Naive thymus-derived CD4-positive, alpha-beta T cell (primary cell): ENCODE results near the gene VPS37D. TPM values are rescaled to one million over a fixed set of nuclear protein-coding genes. Genes with fewer than 3 reads are reported as not detected.
"Not testable (repeated sequence)": the region's sequence is repeated elsewhere in the genome, so short reads cannot be mapped to it uniquely, and the experiment has no call there.

Experiments used
- ATAC-seq: fragments of 150-1000 bp; cut with Tn5 transposase; 2 replicates; pipeline ENCODE4 v1.10.0; 2021; ENCODE audit warnings: mild to moderate bottlenecking, moderate library complexity
- CTCF ChIA-PET: fragments of 350-600 bp; sonication (Branson Sonifier 250); formaldehyde crosslinking; loops from one replicate; lab custom pipeline; 2021; ENCODE audit warnings: antibody characterized with exemption; lab: Charles Lee
- POLR2A ChIA-PET: fragments of 350-600 bp; sonication (Branson Sonifier 250); formaldehyde crosslinking; loops from one replicate; lab custom pipeline; 2021; ENCODE audit warnings: antibody characterized with exemption, inconsistent platforms; lab: Charles Lee
- DNase-seq, 9 donors: peaks; one replicate each; pipeline versions ENCODE4 v3.0.0 to v3.0.0-alpha.2; 2020 to 2022; ENCODE audit warnings: mixed read lengths in 1 of 9
- H3K27ac ChIP-seq: one replicate; pipeline ENCODE4 v1.7.0; 2013; ENCODE audit warnings: mild to moderate bottlenecking, low read depth, low read length, moderate library complexity
- H3K27me3 ChIP-seq, 2 donors: one replicate each; pipeline ENCODE4 v1.7.0; 2013; ENCODE audit warnings: low read length in 2 of 2, mild to moderate bottlenecking in 2 of 2, moderate library complexity in 2 of 2; ENCODE audit not compliant: control insufficient read depth in 2 of 2, insufficient read depth in 2 of 2
- H3K36me3 ChIP-seq, 3 experiments: 1 replicate in 2 of 3; 2 replicates in 1 of 3; pipeline ENCODE4 v1.7.0; 2013; ENCODE audit warnings: low read length in 3 of 3, mild to moderate bottlenecking in 3 of 3, moderate library complexity in 1 of 3; ENCODE audit not compliant: insufficient read depth in 3 of 3, control insufficient read depth in 2 of 3
- H3K4me1 ChIP-seq, 2 donors: one replicate each; pipeline ENCODE4 v1.7.0; 2013; ENCODE audit warnings: low read length in 2 of 2, mild to moderate bottlenecking in 2 of 2, moderate library complexity in 1 of 2; ENCODE audit not compliant: control insufficient read depth in 2 of 2, insufficient read depth in 2 of 2
- H3K4me3 ChIP-seq: 2 replicates; pipeline ENCODE4 v1.7.0; 2013; ENCODE audit warnings: mild to moderate bottlenecking, low read length
- H3K9me3 ChIP-seq, 3 experiments: 1 replicate in 2 of 3; 2 replicates in 1 of 3; pipeline ENCODE4 v1.7.0; 2013; ENCODE audit warnings: low read length in 3 of 3; ENCODE audit not compliant: control insufficient read depth in 2 of 3
- H3K27ac Mint-ChIP-seq, 9 donors: one replicate each; pipeline ENCODE4 v1.8.0; 2020 to 2022; ENCODE audit warnings: mixed read lengths in 9 of 9, mild to moderate bottlenecking in 8 of 9, moderate library complexity in 5 of 9, inconsistent platforms in 2 of 9
- H3K27me3 Mint-ChIP-seq, 5 donors: one replicate each; pipeline ENCODE4 v1.8.0; 2021 to 2022; ENCODE audit warnings: mixed read lengths in 5 of 5, mild to moderate bottlenecking in 1 of 5
- H3K36me3 Mint-ChIP-seq, 5 donors: one replicate each; pipeline ENCODE4 v1.8.0; 2020 to 2022; ENCODE audit warnings: mixed read lengths in 5 of 5, mild to moderate bottlenecking in 3 of 5, inconsistent platforms in 1 of 5
- H3K4me1 Mint-ChIP-seq, 7 donors: one replicate each; pipeline ENCODE4 v1.8.0; 2020 to 2022; ENCODE audit warnings: mixed read lengths in 7 of 7, mild to moderate bottlenecking in 3 of 7, inconsistent platforms in 1 of 7
- H3K4me3 Mint-ChIP-seq, 10 donors: one replicate each; pipeline ENCODE4 v1.8.0; 2020 to 2022; ENCODE audit warnings: mild to moderate bottlenecking in 10 of 10, mixed read lengths in 10 of 10, moderate library complexity in 6 of 10, inconsistent platforms in 2 of 10
- H3K9me3 Mint-ChIP-seq, 11 donors: one replicate each; pipeline ENCODE4 v1.8.0; 2020 to 2022; ENCODE audit warnings: mixed read lengths in 11 of 11, mild to moderate bottlenecking in 4 of 11, inconsistent platforms in 1 of 11, moderate library complexity in 1 of 11
- intact Hi-C, 2 donors: fragments of 100-400 bp; cut with micrococcal nuclease; formaldehyde crosslinking; loops; one replicate each; pipeline ENCODE4 v1.15.1; 2023
- polyA plus RNA-seq, 2 donors: library from polyadenylated mRNA; unstranded; fragments of 300-500 nt; fragmentation: Illumina TruSeq; gene quantifications; one replicate each; pipeline ENCODE4 v1.2.3, GENCODE V29; 2021
- total RNA-seq, 6 experiments: library from RNA in 5 of 6; stranded (reverse) in 5 of 6; gene quantifications; 1 replicate in 5 of 6; 2 replicates in 1 of 6; pipeline ENCODE4 v1.2.3 and lab custom pipeline; 2021 to 2026

VPS37D gene, protein sequence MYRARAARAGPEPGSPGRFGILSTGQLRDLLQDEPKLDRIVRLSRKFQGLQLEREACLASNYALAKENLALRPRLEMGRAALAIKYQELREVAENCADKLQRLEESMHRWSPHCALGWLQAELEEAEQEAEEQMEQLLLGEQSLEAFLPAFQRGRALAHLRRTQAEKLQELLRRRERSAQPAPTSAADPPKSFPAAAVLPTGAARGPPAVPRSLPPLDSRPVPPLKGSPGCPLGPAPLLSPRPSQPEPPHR
- under 1 TPM in 3 of 5 experiments, not detected in 2; 0.22 to 0.85 (median 0.44) TPM for total RNA-seq
- not detected for polyA plus RNA-seq
- total RNA-seq (lab: John Stamatoyannopoulos, UW), result 0.67 reads per million

DNA sequence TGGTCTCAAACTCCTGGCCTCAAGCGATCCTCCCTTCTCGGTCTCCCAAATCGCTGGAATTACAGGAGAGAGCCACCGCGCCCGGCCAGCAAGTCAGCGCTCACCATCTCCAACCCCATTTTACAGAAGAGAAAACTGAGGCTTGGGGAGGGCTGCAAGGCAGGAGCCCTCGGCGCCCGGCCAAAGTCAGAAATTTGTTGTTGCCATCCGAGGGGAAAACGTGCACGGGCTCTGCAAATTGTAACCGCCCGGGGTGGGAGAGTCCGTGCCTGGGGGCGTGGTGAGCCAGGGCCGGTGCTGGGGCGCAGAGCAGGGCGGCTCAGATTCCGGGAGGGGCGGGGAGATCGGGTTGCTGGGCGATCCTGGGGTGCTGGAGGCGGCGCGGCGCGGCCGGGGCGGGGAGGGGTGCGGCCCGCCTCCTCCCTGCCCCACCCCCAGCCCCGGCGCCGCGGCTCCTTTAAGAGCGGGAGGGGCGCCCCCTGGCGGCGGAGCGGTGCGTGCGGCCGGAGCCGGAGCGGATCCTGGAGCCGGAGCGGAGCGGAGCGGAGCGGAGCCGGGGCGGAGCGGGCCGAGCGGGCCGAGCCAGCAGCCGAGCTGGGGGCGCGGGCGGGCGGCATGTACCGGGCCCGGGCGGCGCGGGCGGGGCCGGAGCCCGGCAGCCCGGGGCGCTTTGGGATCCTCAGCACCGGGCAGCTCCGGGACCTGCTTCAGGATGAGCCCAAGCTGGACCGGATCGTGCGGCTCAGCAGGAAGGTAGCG, at the start of gene VPS37D:
Gene VPS37D, plus strand, starts transcription at position 488 of the 759 bp plus-strand sequence. Its CDS starts 128 bp downstream, at position 616.
- H3K4me3 ChIP-seq, result peak within 1 kb of the TSS; percentile 44
- H3K27me3 Mint-ChIP-seq, result peaks cover 27 to 58% (median 33%) of the 10 kb centered on the region in 5 donors
- no peaks in the 10 kb centered on the region for H3K27me3 ChIP-seq

DNA sequence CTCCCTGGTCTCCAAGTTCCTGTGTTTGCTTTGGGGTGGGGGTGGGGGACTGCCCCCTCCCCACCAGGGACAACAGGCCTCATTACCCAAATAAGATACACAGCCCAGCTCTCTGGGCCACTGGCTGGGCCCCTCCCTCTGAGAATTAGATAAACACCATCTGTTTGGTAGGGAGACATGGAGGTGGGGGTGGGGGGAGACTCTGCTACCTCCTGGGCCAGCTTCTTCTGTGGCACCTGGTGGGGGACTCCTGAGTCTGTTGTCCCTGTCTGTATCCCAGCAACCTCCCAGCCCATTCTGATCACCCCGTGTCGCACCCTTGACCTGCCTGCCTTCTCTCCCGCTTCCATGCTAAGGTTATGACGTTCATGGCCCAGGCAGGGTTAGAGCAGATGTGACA, 49.1 kb upstream of the VPS37D start:
- ATAC-seq, result no peak
- no peak overlapping the region for H3K27ac Mint-ChIP-seq
- no peaks in the 10 kb centered on the region for H3K27me3 ChIP-seq
- POLR2A ChIA-PET, result no interaction called here
- no peak for DNase-seq
- H3K4me1 Mint-ChIP-seq, result peaks cover 0 to 7% (median 3%) of the 10 kb centered on the region in 7 donors
- H3K27me3 Mint-ChIP-seq, result peaks cover 18 to 49% (median 30%) of the 10 kb centered on the region in 5 donors
- no peaks in the 10 kb centered on the region for H3K36me3 Mint-ChIP-seq
- no peaks in the 10 kb centered on the region for H3K9me3 Mint-ChIP-seq
- H3K4me3 Mint-ChIP-seq, result no peak overlapping the region
- intact Hi-C loops, result no loop called here
- H3K4me3 ChIP-seq, result no peak overlapping the region
- H3K9me3 ChIP-seq, result no peaks in the 10 kb centered on the region
- no peaks in the 10 kb centered on the region for H3K4me1 ChIP-seq
- H3K27ac ChIP-seq, result no peak overlapping the region
- CTCF ChIA-PET, result no interaction called here
- no peaks in the 10 kb centered on the region for H3K36me3 ChIP-seq

More for the DNA sequence above, at the start of gene VPS37D:
- no peaks in the 10 kb centered on the region for H3K36me3 ChIP-seq
- ATAC-seq (peak; percentile 98), DNase-seq (peak; percentile 84 to 99 (median 93))
- peaks cover 0 to 8% (median 5%) of the 10 kb centered on the region in 11 donors for H3K9me3 Mint-ChIP-seq
- H3K36me3 Mint-ChIP-seq, result peaks cover 0 to 5% (median 4%) of the 10 kb centered on the region in 5 donors
- no peaks in the 10 kb centered on the region for H3K9me3 ChIP-seq
- peaks cover 5 to 6% of the 10 kb centered on the region in 2 donors for H3K4me1 ChIP-seq
- H3K4me3 Mint-ChIP-seq, result peak within 1 kb of the TSS; percentile 61 to 84 (median 76)
- ChIA-PET CTCF (interaction anchor here (1.0 to 1.4 kb wide), 2 partner anchors 44 to 61 kb away, joined by 3 read pairs; no protein-coding TSS in a partner anchor), POLR2A (interaction anchor here (0.6 to 1.2 kb wide), 3 partner anchors 8 to 71 kb away, joined by 3 to 4 read pairs (median 3); partner anchors contain the start of gene ABHD11)
- H3K4me1 Mint-ChIP-seq, result peaks cover 0 to 15% (median 8%) of the 10 kb centered on the region in 7 donors
- intact Hi-C loops, result loop anchor here (1.0 to 5.0 kb wide), 11 partner anchors 16 to 840 kb away; partner anchors contain the start of genes ABHD11 (in 2 of the 2), BUD23 (in 2 of the 2), DNAJC30 (in 2 of the 2) and BAZ1B (in 1 of the 2)
- no peak within 1 kb of the TSS for H3K27ac ChIP-seq
- H3K27ac Mint-ChIP-seq, result peak within 1 kb of the TSS in 5 of 9 donors; percentile 22 to 67 (median 49)

DNA sequence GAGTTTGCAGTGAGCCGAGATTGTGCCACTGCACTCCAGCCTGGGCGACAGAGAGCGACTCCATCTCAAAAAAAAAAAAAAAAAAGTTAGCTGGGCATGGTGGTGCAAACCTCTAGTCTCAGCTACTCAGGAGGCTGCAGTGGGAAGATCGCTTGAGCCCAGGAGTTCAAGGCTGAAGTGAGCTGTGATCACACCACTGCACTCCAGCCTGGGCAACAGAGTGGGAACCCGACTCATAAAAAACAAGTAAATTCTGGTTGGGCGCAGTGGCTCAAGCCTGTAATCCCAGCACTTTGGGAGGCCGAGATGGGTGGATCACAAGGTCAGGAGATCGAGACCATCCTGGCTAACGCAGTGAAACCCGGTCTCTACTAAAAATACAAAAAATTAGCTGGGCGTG, 48.2 kb upstream of the VPS37D start:
- not testable (repeated sequence) for H3K4me1 Mint-ChIP-seq

DNA sequence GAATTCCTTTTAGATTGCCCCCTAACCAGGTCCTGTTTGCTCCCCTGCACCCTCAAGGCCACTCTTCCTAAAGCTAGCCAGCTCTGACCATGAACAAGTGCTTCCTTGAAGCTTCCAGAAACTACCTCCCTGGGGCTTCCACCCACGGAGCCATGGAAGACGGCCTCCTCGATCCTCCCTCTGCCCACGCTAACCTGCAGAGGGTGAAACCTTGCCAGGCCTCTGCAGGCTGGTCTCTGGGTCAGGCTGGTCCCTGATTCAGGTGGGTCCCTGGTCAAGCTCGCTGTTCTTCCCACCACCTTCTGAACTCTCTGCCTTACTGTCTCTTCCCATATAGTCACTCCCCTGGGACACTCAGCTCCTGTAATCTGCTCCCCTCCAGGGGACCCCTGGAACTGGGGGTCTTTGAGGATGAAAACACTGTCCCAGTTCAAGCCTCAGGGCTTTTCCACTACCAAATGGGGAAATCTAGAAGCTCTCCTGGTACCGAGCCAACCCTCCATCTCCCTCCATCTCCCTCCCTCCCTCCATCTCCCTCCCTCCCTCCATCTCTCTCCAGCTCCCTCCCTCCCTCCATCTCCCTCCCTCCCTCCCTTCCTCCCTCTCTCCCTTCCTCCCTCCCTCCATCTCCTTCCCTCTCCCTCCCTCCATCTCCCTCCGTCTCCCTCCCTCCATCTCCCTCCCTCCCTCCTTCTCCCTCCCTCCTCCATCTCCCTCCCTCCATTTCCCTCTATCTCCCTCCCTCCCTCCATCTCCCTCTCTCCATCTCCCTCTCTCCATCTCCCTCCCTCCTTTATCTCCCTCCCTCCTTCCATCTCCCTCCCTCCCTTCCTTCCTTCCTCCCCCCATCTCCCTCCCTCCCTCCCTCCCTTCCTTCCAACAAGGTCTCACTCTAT, 46.2 kb upstream of the VPS37D start:
- Histone ChIP-seq H3K27me3 (peaks cover 0 to 10% of the 10 kb centered on the region in 2 donors), H3K4me3 (no peak overlapping the region), H3K9me3 (no peaks in the 10 kb centered on the region), H3K36me3 (no peaks in the 10 kb centered on the region), H3K4me1 (no peaks in the 10 kb centered on the region), H3K27ac (no peak overlapping the region)
- no peaks in the 10 kb centered on the region for H3K36me3 Mint-ChIP-seq
- CTCF ChIA-PET, result interaction anchor here (0.7 to 1.1 kb wide), 2 partner anchors 14 to 340 kb away, joined by 3 to 4 read pairs; no protein-coding TSS in a partner anchor
- H3K27me3 Mint-ChIP-seq, result peaks cover 17 to 55% (median 28%) of the 10 kb centered on the region in 5 donors
- H3K27ac Mint-ChIP-seq, result no peak overlapping the region
- POLR2A ChIA-PET, result no interaction called here
- DNase-seq (no peak), ATAC-seq (no peak)
- intact Hi-C loops, result loop anchor here in 1 of 2 donors (5.0 kb wide), 2 partner anchors 96 to 116 kb away; partner anchors contain the start of genes ABHD11 and STX1A
- H3K9me3 Mint-ChIP-seq, result no peaks in the 10 kb centered on the region
- H3K4me1 Mint-ChIP-seq, result peaks cover 0 to 9% (median 5%) of the 10 kb centered on the region in 7 donors
- no peak overlapping the region for H3K4me3 Mint-ChIP-seq

More for the DNA sequence above, 48.2 kb upstream of the VPS37D start:
- CTCF ChIA-PET, result interaction anchor here (0.7 kb wide), 1 partner anchor 1910 kb away, joined by 6 read pairs; no protein-coding TSS in a partner anchor
- H3K9me3 ChIP-seq, H3K27ac ChIP-seq, intact Hi-C loops, H3K4me1 ChIP-seq, H3K36me3 Mint-ChIP-seq, H3K9me3 Mint-ChIP-seq, H3K27ac Mint-ChIP-seq, POLR2A ChIA-PET, ATAC-seq, H3K4me3 ChIP-seq, DNase-seq, H3K27me3 ChIP-seq, H3K36me3 ChIP-seq: not testable (repeated sequence)
- Mint-ChIP-seq H3K27me3 (peaks cover 11 to 45% (median 24%) of the 10 kb centered on the region in 5 donors), H3K4me3 (peak overlapping the region in 1 of 10 donors; percentile 20)

DNA sequence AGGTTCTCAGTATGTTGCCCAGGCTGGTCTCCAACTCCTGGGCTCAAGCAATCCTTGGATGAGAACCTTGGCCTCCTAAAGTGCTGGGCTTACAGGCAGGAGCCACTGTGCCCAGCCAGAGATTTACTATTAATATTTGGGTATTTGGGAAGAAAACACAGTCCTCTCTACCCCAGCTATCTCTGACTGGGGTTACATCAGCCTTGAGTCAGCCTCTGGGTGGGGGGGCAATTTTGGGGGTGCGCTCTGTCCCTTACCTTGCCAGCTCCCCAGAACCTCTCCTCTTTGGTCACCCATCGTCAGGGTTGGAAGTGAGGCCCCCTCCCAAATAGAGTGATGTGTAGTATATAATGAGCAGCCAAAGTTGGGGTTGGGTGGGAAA, 45.1 kb upstream of the VPS37D start:
- H3K27me3 Mint-ChIP-seq, result peaks cover 23 to 62% (median 34%) of the 10 kb centered on the region in 5 donors
- no peaks in the 10 kb centered on the region for H3K9me3 ChIP-seq
- POLR2A ChIA-PET, result no interaction called here
- H3K27ac Mint-ChIP-seq, result no peak overlapping the region
- H3K4me1 Mint-ChIP-seq, result peaks cover 0 to 9% (median 5%) of the 10 kb centered on the region in 7 donors
- no peak overlapping the region for H3K4me3 ChIP-seq
- intact Hi-C loops, result loop anchor here in 1 of 2 donors (5.0 kb wide), 2 partner anchors 95 to 115 kb away; partner anchors contain the start of genes ABHD11 and STX1A
- DNase-seq, result no peak
- H3K27ac ChIP-seq, result no peak overlapping the region
- CTCF ChIA-PET, result interaction anchor here (0.7 kb wide), 1 partner anchor 339 kb away, joined by 3 read pairs; no protein-coding TSS in a partner anchor
- no peaks in the 10 kb centered on the region for H3K36me3 ChIP-seq
- H3K9me3 Mint-ChIP-seq, result no peaks in the 10 kb centered on the region
- H3K27me3 ChIP-seq, result peaks cover 0 to 10% of the 10 kb centered on the region in 2 donors
- H3K4me1 ChIP-seq, result no peaks in the 10 kb centered on the region
- H3K4me3 Mint-ChIP-seq, result peak overlapping the region in 5 of 10 donors; percentile 25 to 78 (median 65)
- ATAC-seq, result no peak
- H3K36me3 Mint-ChIP-seq, result no peaks in the 10 kb centered on the region
